NCI-H460 (cell line): Measurements from ENCODE around the gene G6PC1. TPM values are rescaled to one million over a fixed set of nuclear protein-coding genes. Genes with fewer than 3 reads are reported as not detected.
"Not testable (repeated sequence)": the region's sequence is repeated elsewhere in the genome, so short reads cannot be mapped to it uniquely, and the experiment has no call there.

ENCODE experiments used
- DNase-seq: peaks from one replicate; pipeline ENCODE4 v3.0.0-alpha.2; 2016; ENCODE audit warnings: low read depth; ENCODE audit errors: extremely low read depth
- total RNA-seq: library from RNA; depleted of rRNA; stranded (reverse); fragments of >200 nt; shearing (Covaris generic); gene quantifications from 2 replicates; pipeline ENCODE4 v1.2.3, GENCODE V29; 2014

Gene G6PC1
- total RNA-seq, 1 experiment from 2014 or later: not detected

DNA sequence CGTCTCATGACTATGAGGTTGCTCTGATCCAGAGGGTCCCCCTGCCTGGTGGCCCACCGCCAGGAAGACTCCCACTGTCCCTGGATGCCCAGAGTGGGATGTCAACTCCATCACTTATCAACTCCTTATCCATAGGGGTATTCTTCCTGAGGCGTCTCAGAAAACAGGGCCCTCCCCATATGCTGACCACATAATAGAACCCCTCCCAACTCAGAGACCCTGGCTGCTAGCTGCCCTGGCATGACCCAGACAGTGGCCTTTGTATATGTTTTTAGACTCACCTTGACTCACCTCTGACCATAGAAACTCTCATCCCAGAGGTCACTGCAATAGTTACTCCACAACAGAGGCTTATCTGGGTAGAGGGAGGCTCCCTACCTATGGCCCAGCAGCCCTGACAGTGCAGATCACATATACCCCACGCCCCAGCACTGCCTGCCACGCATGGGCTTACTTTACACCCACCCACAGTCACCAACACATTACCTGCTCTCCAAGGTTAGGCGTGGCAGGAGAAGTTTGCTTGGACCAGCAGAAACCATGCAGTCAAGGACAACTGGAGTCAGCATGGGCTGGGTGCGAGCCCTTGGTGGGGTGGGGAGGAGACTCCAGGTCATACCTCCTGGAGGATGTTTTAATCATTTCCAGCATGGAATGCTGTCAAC lies 2.3 kb upstream of the G6PC1 start:
- DNase-seq: no peak

- not testable (repeated sequence) for DNase-seq
Observed at GRCh38 chr17:42899981-42900380, 618 bp upstream of the G6PC1 start.

GRCh38 chr17:42901535-42902229 lies 1.1 kb downstream of the G6PC1 start:
- no peak for DNase-seq

- DNase-seq: no peak
Observed at GRCh38 chr17:42904110-42904469, 3.5 kb downstream of the G6PC1 start.

GRCh38 chr17:42906772-42907446 lies 6.3 kb downstream of the G6PC1 start:
- DNase-seq: no peak

DNA sequence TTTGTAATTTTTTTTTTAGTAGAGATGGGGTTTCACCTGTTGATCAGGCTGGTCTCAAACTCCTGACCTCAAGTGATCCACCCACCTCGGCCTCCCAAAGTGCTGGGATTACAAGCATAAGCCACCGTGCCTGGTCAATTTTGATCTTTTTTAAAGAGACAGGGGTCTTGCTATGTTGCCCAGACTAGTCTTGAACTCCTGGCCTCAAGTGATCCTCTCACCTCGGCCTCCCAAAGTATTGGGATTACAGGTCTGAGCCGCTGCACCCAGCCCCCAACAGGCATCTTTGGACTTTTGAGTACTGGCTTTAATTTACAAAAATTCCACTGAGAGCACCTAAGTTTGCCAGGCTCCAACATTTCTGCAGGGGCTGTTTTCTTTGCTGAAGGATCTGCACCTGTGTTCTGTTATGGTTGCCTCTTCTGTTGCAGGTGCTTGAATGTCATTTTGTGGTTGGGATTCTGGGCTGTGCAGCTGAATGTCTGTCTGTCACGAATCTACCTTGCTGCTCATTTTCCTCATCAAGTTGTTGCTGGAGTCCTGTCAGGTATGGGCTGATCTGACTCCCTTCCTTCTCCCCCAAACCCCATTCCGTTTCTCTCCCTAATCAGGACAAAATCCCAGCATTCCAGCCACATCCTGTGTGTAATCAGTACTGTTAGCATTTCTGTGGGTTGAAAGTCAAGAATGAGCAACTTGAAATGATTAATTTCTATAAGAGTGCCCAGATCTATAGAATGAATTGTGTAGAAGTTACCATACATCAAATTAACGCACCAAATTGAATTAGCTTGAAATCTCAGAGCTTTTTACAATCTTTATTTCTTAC lies 8.5 kb downstream of the G6PC1 start:
- no peak for DNase-seq

- DNase-seq: no peak
Observed at GRCh38 chr17:42913522-42913921, 12.9 kb downstream of the G6PC1 start.

DNA sequence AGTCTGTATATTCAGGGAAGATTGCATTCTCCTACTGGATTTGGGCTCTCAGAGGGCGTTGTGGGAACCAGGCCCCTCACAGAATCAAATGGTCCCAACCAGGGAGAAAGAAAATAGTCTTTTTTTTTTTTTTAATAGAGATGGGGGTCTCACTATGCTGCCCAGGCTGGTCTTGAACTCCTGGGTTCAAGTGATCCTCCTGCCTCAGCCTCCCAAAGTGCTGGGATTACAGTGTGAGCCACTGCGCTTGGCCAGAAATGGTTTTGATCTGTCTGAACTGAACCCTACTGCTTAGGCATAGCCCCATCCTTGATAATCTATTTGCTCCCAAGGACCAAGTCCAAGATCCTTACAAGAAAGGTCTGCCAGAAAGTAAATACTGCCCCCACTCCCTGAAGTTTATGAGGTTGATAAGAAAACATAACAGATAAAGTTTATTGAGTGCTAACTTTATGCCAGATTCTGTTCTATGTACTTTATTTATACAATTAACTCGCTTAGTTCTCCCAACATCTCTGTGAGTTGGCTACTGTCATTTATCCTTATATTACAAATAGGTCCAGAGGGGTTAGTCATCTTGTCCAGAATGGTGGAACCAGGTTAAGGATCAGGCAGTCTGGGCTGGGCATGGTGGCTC lies 13.5 kb downstream of the G6PC1 start:
- DNase-seq: no peak

DNA sequence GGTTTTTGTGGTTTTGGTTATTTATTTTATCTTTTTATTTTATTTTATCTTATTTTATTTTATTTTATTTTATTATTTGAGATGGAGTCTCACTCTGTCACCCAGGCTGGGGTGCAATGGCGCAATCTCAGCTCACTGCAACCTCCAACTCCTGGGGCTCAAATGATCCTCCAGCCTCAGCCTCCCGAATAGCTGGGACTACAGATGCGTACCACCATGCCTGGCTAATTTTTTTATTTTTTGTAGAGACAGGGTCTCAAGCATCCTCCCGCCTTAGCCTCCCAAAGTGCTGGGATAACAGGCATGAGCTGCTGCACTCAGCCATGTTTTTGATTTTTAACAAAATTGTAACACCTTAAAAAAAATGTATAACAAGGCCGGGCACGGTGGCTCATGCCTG lies 14.7 kb downstream of the G6PC1 start:
- DNase-seq: not testable (repeated sequence)

DNA sequence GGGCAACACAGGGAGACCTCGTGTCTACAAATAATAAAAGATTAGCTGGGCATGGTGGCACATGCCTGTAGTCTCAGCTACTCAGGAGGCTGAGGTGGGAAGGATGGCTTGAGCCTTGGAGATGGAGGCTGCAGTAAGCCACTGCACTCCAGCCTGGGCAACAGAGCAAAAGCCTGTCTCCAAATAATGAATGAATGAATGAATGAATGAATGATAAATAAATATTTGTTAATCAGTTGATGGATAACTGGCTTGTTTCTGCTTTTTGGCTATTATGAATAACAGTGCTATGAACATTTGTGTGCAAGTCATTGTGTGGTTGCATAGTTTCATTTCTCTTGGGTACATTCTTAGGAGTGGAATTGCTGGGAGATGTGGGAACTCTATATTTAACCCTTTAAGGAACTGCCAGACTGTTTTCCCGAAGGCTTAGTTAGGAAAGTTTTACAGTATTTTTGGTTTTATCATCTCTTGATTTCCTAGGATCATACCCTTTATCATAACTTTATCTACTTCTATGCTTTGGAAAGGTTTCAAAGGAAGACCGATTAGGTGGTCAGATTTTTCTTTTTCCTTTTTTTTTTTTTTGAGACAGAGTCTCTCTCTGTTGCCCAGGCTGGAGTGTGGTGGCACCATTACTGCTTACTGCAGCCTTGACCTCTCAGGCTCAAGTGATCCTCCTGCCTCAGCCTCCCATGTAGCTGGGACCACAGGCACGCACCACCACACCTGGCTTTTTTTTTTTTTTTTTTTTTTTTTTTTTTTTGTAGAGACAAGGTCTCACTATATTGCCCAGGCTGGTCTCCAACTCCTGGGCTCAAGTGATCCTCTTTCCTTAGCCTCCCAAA lies 16.0 kb downstream of the G6PC1 start:
- not testable (repeated sequence) for DNase-seq

- DNase-seq: no peak
Observed at GRCh38 chr17:42917236-42917603, 16.6 kb downstream of the G6PC1 start.

DNA sequence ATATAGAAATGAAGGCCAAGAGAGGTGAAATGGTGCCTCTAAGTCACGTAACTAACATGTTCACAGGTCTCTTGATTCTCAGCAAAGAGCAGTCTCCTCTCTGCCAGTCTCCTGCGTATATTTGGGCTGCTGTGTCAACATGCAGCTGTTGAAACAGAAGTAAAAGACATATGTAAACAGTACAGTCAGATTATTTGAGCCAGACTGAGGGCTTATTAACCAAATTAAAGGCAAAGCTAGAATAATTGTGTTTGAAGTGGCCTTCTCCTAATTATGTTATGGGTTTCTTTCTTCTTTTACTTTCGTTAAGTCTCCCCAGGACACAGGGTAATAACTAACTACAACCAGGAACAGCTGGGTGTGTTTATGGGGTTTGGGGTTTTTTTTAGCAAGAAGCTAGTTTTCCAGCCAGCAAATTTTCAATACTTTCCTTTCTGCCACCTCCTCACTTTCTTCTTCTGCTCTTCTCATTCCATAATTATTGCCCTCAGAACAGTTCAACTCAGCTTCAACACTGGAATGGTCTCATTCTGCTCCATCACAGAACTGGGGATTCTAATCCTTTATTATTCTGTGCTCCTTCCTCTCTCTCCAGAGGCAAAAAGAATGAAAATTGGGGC lies 18.4 kb downstream of the G6PC1 start:
- DNase-seq: no peak

- not testable (repeated sequence) for DNase-seq
Observed at GRCh38 chr17:42919522-42920077, 19.0 kb downstream of the G6PC1 start.

DNA sequence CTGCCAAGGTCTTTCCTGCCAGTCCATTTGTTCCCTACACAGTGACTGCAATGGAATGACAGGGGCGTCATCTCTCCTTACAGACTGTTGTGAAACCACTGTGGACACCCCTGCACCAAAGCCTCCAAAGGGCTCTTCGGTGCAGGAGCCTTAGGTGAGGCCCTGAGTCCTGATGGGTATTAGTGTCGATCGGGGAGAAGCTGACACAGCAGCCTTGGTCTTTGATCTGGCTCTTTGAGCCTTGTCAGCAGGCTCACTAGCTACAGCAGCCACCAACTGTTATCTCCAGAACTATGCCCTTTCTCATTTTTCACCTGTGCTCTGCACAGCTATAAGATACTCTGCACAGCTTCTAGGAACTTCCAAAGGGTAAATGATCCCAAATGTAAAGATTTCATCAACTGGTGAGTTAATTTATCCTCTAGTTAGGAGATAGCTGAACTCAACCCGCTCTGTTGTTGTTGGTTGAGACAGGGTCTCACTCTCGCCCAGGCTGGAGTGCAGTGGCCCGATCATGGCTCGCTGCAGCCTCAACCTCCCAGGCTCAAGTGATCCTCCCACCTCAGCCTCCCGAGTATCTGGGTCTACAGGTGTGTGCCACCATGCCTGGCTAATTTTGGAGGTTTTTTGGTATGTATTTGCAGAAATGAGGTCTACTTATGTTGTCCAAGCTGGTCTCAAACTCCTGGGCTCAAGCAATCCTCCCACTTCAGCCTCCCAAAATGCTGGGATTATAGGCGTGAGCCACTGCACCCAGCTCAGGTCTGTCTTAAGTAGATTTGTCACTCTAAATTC lies 19.7 kb downstream of the G6PC1 start:
- DNase-seq: no peak

DNA sequence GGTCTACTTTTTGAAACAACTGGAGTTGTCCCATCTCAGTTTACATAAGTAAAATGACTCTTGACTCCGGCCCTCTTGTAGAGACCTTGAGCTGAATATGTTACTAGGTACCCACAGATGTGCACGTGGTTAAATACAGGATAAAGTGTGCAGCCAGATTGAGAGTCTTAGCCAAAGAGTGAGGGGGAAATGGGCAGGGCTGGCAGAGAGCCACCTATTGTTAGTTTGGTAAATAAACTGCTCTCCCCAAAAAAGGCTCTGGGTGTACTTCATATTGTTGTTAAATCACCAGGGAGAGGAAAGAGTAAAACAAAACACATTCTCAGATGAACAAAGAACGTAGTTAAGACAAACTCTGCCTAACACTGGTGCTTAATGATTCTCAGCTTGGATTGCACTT lies 20.3 kb downstream of the G6PC1 start:
- no peak for DNase-seq

DNA sequence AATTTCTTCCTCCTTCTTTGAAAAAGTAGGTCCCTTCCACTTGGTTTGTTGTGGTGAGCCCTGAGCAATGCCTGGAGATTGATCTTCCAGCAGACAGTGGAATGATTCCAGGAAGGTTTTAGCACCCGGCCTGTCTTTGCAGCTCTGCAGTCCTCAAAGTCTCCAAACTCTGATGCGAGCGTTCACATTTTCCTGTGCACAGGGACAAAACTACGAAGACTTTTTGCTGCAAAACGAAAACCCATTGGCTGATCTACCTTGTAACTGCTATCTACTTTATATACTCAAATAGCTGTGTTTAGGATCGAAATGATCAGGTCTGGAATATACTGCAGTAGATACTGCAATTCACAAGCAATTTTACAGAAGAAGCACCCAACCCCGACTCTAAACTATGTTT lies 21.7 kb downstream of the G6PC1 start:
- DNase-seq: no peak

DNA sequence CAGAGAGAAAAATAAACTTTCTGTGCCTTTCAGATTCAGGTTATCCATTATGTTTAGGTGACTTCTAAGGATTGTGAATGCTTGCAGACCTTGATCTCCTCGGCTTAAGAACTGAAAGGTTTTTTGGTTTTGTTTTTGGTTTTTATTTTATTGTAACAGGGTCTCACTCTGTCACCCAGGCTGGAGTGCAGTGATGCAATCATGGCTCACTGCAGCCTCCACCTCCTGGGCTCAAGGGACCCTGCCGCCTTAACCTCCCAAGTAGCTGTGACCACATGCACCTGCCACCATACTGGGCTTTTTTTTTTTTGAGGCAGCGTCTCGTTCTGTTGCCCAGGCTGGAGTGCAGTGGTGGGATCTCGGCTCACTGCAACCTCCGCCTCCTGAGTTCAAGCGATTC lies 22.9 kb downstream of the G6PC1 start:
- DNase-seq: not testable (repeated sequence)

GRCh38 chr17:42924891-42925290 lies 24.3 kb downstream of the G6PC1 start:
- no peak for DNase-seq
